A673 (cell line): Measurements from ENCODE around the gene CD8B2.

ENCODE experiments used
- CTCF ChIP-seq: fragments of 300-800, 200-600 bp; sonication (generic); conservative IDR thresholded peaks from 2 replicates; pipeline ENCODE4 v1.5.1; 2017; ENCODE audit warnings: low read depth, mild to moderate bottlenecking, antibody characterized with exemption, low read length, moderate library complexity, mixed read lengths
- EZH2 ChIP-seq: fragments of 200-600 bp; sonication (generic); IDR thresholded peaks from 2 replicates; pipeline ENCODE4 v1.6.1; 2017; ENCODE audit warnings: borderline replicate concordance, low read depth, mild to moderate bottlenecking, mixed read lengths, antibody characterized with exemption, low read length; ENCODE audit not compliant: poor library complexity, severe bottlenecking

DNA sequence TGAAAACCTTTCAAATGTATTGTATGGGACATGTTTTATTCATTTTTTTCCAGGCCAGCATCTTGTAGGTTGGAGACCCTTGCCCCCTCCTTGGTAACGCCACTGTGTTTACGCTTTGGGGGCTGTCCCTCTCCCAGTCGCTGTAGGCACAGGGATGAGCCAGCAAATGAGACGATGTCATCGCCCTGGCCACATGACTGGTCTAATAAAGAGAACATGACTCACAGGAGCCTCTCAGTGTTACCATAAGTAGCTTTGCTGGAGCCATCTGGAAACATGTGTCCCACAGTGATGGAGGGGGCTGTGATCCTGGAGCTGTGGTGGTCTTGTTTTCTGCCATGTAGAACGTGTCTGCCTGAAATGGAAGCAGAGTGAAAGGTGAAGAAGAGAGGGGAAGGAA, 78.9 kb downstream of the CD8B2 start:
- no peak for TF ChIP-seq CTCF
- TF ChIP-seq EZH2 = no peak
